Measurements from ENCODE around the gene CAVIN3. TPM values are rescaled to one million over a fixed set of nuclear protein-coding genes. Genes with fewer than 3 reads are reported as not detected.

CAVIN3 gene
- total and polyA plus RNA-seq, 4 donors, result 14.3 to 107 (median 24.0) TPM

DNA sequence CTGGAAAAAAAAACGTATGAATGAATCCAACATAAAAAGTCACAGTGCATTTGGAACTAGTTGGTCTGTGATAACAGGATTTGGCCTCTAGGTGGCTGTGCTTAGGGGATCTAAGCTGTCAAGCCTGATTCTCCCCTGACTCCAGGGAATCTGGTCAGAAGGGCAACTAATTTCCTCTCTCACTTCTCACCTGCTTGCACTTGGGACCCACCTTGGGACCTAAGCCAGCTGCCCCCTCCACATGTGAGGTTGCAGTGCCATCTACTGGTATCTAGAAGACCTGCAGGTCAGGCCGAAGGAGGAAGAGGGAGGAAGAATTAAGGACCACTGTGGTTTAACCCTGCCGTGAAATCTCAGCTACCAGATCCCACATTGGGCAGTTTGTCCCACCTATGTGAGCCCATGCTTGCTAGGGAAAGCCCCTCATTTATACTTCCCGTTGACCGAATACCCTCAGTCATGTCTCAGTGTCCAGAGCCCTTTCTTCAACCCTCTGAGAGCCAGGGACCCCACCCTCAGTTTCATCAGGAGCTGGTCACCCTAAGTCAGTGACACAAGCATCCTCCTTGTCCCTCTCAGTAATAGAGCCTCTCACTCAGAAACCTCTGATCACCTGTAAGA is 33.2 kb upstream of the CAVIN3 start:
- no peaks in the 10 kb centered on the region for H3K36me3 ChIP-seq (ENCODE audit: control insufficient read depth, insufficient read depth, low read length)
- H3K27ac ChIP-seq (ENCODE audit: low read depth, low read length), result no peak overlapping the region
- H3K4me1 ChIP-seq (ENCODE audit: control insufficient read depth, insufficient read depth, low read length), result peaks cover 2% of the 10 kb centered on the region
- 4% methylated on average over 4 of the region's 5 CpGs for whole genome bisulfite sequencing (ENCODE audit: insufficient coverage)
- no peak overlapping the region for H3K4me3 ChIP-seq (ENCODE audit: low read depth, low read length)
- DNase-seq (ENCODE audit: low read depth in 4 of 6, low spot score in 6 of 6), result peak in 3 of 6 donors; percentile 33 to 83 (median 68)
- H3K9me3 ChIP-seq (ENCODE audit: control insufficient read depth, insufficient read depth, low read length), result no peaks in the 10 kb centered on the region
- H3K27me3 ChIP-seq (ENCODE audit: control insufficient read depth, insufficient read depth, low read length), result no peaks in the 10 kb centered on the region

DNA sequence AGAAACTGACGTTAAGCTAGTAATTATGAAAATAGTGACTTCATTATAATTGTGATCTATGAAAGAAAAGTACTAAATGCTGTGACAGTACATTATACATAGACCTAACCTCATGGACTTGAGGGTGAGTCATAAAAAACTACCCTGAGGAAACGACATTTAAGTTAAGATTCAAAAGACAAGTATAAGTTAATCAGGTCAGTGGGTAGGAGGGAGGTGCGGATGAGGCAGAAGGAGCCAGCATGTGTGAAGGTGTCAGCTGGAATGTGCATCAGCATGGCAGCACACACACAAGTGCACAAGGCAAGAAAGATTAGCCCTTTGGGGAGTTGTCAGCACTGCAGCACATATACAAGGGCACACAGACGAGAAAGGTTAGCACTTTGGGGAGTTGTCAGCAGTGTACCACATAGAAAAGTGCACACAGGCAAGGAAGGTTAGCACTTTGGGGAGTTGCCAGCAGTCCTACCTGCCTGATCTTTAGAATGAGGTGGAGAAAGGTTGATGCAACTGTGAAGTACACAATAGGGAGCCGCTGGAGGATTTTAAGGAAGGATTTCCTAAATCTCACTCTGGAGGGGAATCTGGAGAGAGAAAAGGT is 31.6 kb upstream of the CAVIN3 start:
- H3K36me3 ChIP-seq (ENCODE audit: control insufficient read depth, insufficient read depth, low read length), result no peaks in the 10 kb centered on the region
- no peaks in the 10 kb centered on the region for H3K27me3 ChIP-seq (ENCODE audit: control insufficient read depth, insufficient read depth, low read length)
- no peak overlapping the region for H3K27ac ChIP-seq (ENCODE audit: low read depth, low read length)
- WGBS (ENCODE audit: insufficient coverage), result 74% methylated on average over 4 of the region's 5 CpGs
- DNase-seq (ENCODE audit: low read depth in 4 of 6, low spot score in 6 of 6), result no peak
- no peak overlapping the region for H3K4me3 ChIP-seq (ENCODE audit: low read depth, low read length)
- no peaks in the 10 kb centered on the region for H3K9me3 ChIP-seq (ENCODE audit: control insufficient read depth, insufficient read depth, low read length)
- peaks cover 2% of the 10 kb centered on the region for H3K4me1 ChIP-seq (ENCODE audit: control insufficient read depth, insufficient read depth, low read length)

DNA sequence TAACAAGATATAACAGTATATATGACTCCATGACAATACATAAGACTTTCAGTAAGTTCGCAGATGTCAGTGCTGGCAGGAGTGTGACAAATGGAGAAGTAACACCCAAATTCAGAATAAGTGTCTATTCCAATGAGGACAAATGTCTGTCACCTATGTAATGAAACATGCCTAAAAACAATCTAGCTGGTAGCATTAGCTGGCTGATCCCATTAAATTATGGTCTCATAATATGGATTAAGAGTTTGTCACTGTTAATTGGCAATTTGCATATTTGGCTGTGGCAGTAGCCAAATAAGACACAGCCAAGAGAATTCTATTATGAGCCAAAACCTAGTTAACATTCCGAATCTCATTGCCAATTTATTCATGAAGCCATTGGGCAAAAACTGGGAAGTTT is 30.2 kb upstream of the CAVIN3 start:
- H3K27me3 ChIP-seq (ENCODE audit: control insufficient read depth, insufficient read depth, low read length), result no peaks in the 10 kb centered on the region
- H3K27ac ChIP-seq (ENCODE audit: low read depth, low read length), result no peak overlapping the region
- peak in 2 of 6 donors; percentile 15 to 94 for DNase-seq (ENCODE audit: low read depth in 4 of 6, low spot score in 6 of 6)
- no CpG with 5 or more reads among the region's 2 CpGs for WGBS (ENCODE audit: insufficient coverage)
- peaks cover 2% of the 10 kb centered on the region for H3K4me1 ChIP-seq (ENCODE audit: control insufficient read depth, insufficient read depth, low read length)
- H3K9me3 ChIP-seq (ENCODE audit: control insufficient read depth, insufficient read depth, low read length), result no peaks in the 10 kb centered on the region
- H3K36me3 ChIP-seq (ENCODE audit: control insufficient read depth, insufficient read depth, low read length), result no peaks in the 10 kb centered on the region
- no peak overlapping the region for H3K4me3 ChIP-seq (ENCODE audit: low read depth, low read length)

DNA sequence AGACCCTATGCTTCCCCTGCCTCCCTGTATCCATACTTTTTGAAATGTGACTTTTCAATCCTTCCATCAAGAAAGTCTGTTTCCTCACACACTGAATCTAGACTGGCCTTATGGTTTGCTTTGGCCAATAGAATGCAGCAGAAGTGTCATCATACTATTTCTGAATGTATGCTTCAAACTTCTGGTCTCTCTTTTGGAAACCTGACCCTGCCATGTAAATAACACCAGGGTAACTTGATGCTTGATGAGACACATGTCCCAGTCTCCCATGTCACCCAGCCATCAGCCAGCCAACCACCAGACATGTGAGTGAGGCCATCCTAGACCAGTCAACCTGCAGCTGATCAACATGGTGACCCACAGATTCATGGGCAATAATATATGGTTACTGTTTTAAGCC is 29.7 kb upstream of the CAVIN3 start:
- H3K9me3 ChIP-seq (ENCODE audit: control insufficient read depth, insufficient read depth, low read length), result no peaks in the 10 kb centered on the region
- H3K36me3 ChIP-seq (ENCODE audit: control insufficient read depth, insufficient read depth, low read length), result no peaks in the 10 kb centered on the region
- no peaks in the 10 kb centered on the region for H3K27me3 ChIP-seq (ENCODE audit: control insufficient read depth, insufficient read depth, low read length)
- no peak overlapping the region for H3K4me3 ChIP-seq (ENCODE audit: low read depth, low read length)
- no peak overlapping the region for H3K27ac ChIP-seq (ENCODE audit: low read depth, low read length)
- peak in 1 of 6 donors; percentile 76 for DNase-seq (ENCODE audit: low read depth in 4 of 6, low spot score in 6 of 6)
- peaks cover 2% of the 10 kb centered on the region for H3K4me1 ChIP-seq (ENCODE audit: control insufficient read depth, insufficient read depth, low read length)

DNA sequence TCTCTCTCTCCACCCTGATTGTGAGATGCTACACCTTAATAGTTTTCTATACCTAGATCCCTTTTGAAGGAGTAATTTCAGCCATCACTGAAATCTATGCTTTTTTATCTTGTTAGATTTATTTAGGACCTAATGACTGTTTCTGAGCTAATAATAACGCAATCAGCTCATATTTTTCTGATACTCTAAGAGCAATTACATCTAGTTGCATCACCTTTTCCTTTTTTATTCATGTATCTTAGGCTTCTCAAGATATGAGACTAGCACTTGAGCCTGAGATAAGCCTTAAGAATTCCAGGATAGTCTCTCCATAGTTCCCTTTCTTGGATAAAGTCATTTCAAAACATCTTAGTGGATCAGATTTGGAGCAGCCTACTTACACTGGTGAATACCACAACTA is 25.1 kb upstream of the CAVIN3 start:
- DNase-seq (ENCODE audit: low read depth in 4 of 6, low spot score in 6 of 6), result no peak
- Histone ChIP-seq H3K27ac (ENCODE audit: low read depth, low read length) (no peak overlapping the region), H3K27me3 (ENCODE audit: control insufficient read depth, insufficient read depth, low read length) (no peaks in the 10 kb centered on the region), H3K9me3 (ENCODE audit: control insufficient read depth, insufficient read depth, low read length) (no peaks in the 10 kb centered on the region), H3K4me3 (ENCODE audit: low read depth, low read length) (no peak overlapping the region), H3K36me3 (ENCODE audit: control insufficient read depth, insufficient read depth, low read length) (no peaks in the 10 kb centered on the region), H3K4me1 (ENCODE audit: control insufficient read depth, insufficient read depth, low read length) (no peaks in the 10 kb centered on the region)
- WGBS (ENCODE audit: insufficient coverage), result no CpG with 5 or more reads among the region's 1 CpG

DNA sequence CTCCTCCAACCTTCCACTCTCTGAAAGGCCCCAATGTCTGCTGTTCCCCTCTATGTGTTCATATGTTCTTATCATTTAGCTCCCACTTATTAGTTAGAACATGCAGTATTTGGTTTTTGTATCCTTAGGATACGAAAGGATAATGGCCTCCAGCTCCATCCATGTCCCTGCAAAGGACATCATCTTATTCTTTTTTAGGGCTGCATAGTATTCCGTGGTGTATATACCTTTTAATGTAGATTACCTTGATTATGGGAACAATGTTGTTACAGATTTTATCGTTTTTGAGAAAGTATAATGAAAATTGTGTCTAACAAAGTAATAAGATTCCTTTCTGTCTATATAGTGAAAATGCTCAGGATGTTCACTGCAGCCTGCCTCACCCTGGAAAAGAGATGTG is 16.0 kb upstream of the CAVIN3 start:
- no peaks in the 10 kb centered on the region for H3K4me1 ChIP-seq (ENCODE audit: control insufficient read depth, insufficient read depth, low read length)
- H3K4me3 ChIP-seq (ENCODE audit: low read depth, low read length), result no peak overlapping the region
- H3K27ac ChIP-seq (ENCODE audit: low read depth, low read length), result no peak overlapping the region
- H3K9me3 ChIP-seq (ENCODE audit: control insufficient read depth, insufficient read depth, low read length), result no peaks in the 10 kb centered on the region
- H3K27me3 ChIP-seq (ENCODE audit: control insufficient read depth, insufficient read depth, low read length), result no peaks in the 10 kb centered on the region
- DNase-seq (ENCODE audit: low read depth in 4 of 6, low spot score in 6 of 6), result no peak
- no peaks in the 10 kb centered on the region for H3K36me3 ChIP-seq (ENCODE audit: control insufficient read depth, insufficient read depth, low read length)
- WGBS (ENCODE audit: insufficient coverage), result no CpG with 5 or more reads among the region's 3 CpGs

DNA sequence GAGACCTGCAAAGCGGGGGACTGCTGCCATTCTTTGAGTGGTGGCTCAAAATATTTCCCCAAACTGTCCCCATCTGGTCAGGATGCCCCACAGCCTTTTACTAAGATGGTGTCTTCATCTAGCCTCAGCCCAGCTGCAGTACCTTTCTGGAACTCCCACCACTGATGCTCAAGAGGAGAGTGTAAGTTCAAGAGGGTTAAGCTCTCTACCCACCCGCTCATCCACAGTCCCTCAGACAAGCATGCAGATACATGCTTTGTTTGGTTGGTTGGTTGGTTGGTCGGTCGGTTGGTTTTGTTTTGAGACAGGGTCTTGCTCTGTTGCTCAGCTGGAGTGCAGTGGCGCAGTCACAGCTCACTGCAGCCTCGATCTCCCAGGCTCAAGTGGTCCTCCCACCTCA is 14.5 kb upstream of the CAVIN3 start:
- H3K27me3 ChIP-seq (ENCODE audit: control insufficient read depth, insufficient read depth, low read length), result no peaks in the 10 kb centered on the region
- DNase-seq (ENCODE audit: low read depth in 4 of 6, low spot score in 6 of 6), result no peak
- H3K4me1 ChIP-seq (ENCODE audit: control insufficient read depth, insufficient read depth, low read length), result no peaks in the 10 kb centered on the region
- no peaks in the 10 kb centered on the region for H3K9me3 ChIP-seq (ENCODE audit: control insufficient read depth, insufficient read depth, low read length)
- no peak overlapping the region for H3K4me3 ChIP-seq (ENCODE audit: low read depth, low read length)
- no peak overlapping the region for H3K27ac ChIP-seq (ENCODE audit: low read depth, low read length)
- 82% methylated on average over 3 of the region's 6 CpGs for WGBS (ENCODE audit: insufficient coverage)
- no peaks in the 10 kb centered on the region for H3K36me3 ChIP-seq (ENCODE audit: control insufficient read depth, insufficient read depth, low read length)

DNA sequence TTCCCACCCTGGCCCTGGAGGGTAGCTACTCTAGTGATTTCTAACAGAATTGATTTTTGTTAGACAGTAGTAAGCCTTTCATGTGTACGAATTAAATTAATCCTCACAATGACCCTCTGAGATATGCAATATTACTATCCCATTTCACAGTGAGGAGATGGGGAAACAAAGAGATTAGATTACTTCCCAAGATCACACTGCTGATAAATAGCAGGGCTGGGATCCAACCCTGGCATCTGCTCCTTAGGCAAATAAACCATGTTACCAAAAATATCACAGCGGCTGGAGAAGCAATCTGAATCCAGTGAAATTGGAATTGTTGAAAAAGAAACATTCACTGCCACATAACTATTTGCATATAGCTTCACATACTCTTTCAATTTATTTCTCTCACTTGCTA is 12.8 kb upstream of the CAVIN3 start:
- H3K27ac ChIP-seq (ENCODE audit: low read depth, low read length), result no peak overlapping the region
- DNase-seq (ENCODE audit: low read depth in 4 of 6, low spot score in 6 of 6), result peak in 2 of 6 donors; percentile 33 to 92
- WGBS (ENCODE audit: insufficient coverage), result no CpG with 5 or more reads among the region's 2 CpGs
- H3K4me1 ChIP-seq (ENCODE audit: control insufficient read depth, insufficient read depth, low read length), result no peaks in the 10 kb centered on the region
- H3K27me3 ChIP-seq (ENCODE audit: control insufficient read depth, insufficient read depth, low read length), result no peaks in the 10 kb centered on the region
- H3K36me3 ChIP-seq (ENCODE audit: control insufficient read depth, insufficient read depth, low read length), result no peaks in the 10 kb centered on the region
- H3K9me3 ChIP-seq (ENCODE audit: control insufficient read depth, insufficient read depth, low read length), result no peaks in the 10 kb centered on the region
- no peak overlapping the region for H3K4me3 ChIP-seq (ENCODE audit: low read depth, low read length)

DNA sequence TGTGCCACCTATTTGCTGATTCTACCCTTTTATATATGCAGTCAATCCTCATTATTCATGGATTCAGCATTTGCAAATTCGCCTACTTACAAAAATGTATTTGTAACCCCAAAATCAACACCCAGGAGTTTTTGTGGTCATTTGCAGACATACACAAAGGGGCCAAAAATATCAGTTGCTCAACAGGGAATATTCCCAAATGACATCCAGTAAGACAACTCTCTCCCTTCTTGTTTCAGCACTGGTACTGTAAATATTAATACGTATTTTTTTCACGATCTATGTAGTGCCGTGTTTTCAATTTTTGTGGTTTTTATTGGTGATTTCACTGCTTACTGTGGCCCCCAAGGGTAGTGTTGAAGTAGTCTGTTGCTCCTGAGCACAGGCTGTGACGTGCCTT is 11.8 kb upstream of the CAVIN3 start:
- H3K9me3 ChIP-seq (ENCODE audit: control insufficient read depth, insufficient read depth, low read length), result no peaks in the 10 kb centered on the region
- no peak for DNase-seq (ENCODE audit: low read depth in 4 of 6, low spot score in 6 of 6)
- no peaks in the 10 kb centered on the region for H3K27me3 ChIP-seq (ENCODE audit: control insufficient read depth, insufficient read depth, low read length)
- no peak overlapping the region for H3K4me3 ChIP-seq (ENCODE audit: low read depth, low read length)
- 100% methylated on average over 1 of the region's 5 CpGs for WGBS (ENCODE audit: insufficient coverage)
- H3K27ac ChIP-seq (ENCODE audit: low read depth, low read length), result no peak overlapping the region
- no peaks in the 10 kb centered on the region for H3K36me3 ChIP-seq (ENCODE audit: control insufficient read depth, insufficient read depth, low read length)
- no peaks in the 10 kb centered on the region for H3K4me1 ChIP-seq (ENCODE audit: control insufficient read depth, insufficient read depth, low read length)

DNA sequence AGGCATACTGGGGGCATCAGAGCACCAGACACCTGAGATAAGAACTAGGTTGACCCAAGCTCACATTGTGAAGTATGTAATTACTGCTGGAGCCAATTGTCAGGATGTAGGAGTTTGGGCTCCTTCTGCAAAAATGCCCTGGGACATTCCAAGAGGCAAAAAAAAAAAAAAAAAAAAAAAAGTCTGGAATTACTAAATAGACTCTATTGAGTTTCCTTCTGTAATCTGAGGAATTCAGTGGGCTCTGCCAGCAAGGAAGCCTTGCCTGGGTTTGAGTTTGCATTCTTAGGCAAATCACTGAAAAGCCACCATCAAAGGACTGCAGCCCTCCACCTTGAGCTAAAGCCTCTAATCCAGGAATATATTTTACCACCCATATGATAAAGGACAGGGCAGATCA is 8.0 kb upstream of the CAVIN3 start:
- Histone ChIP-seq H3K36me3 (ENCODE audit: control insufficient read depth, insufficient read depth, low read length) (no peaks in the 10 kb centered on the region), H3K27ac (ENCODE audit: low read depth, low read length) (no peak overlapping the region), H3K9me3 (ENCODE audit: control insufficient read depth, insufficient read depth, low read length) (no peaks in the 10 kb centered on the region), H3K4me3 (ENCODE audit: low read depth, low read length) (no peak overlapping the region), H3K4me1 (ENCODE audit: control insufficient read depth, insufficient read depth, low read length) (no peaks in the 10 kb centered on the region), H3K27me3 (ENCODE audit: control insufficient read depth, insufficient read depth, low read length) (no peaks in the 10 kb centered on the region)
- no peak for DNase-seq (ENCODE audit: low read depth in 4 of 6, low spot score in 6 of 6)
